Ecto neural progenitor cell (in vitro differentiated cells): ENCODE measurements around the gene ATAD3B.
"Not testable (repeated sequence)": the region's sequence is repeated elsewhere in the genome, so short reads cannot be mapped to it uniquely, and the experiment has no call there.

Experiments used
- DNase-seq: peaks from one replicate; pipeline ENCODE4 v3.0.0-alpha.2; 2018; ENCODE audit warnings: low spot score

ATAD3B gene

GRCh38 chr1:1471389-1472052 is at the start of gene ATAD3B:
Gene ATAD3B (plus strand): TSS chr1:1471765. CDS start chr1:1471885, 120 bp downstream.
- peak; percentile 96 for DNase-seq

- no peak for DNase-seq
Observed at GRCh38 chr1:1421907-1422464, 49.6 kb upstream of the ATAD3B start.

DNA sequence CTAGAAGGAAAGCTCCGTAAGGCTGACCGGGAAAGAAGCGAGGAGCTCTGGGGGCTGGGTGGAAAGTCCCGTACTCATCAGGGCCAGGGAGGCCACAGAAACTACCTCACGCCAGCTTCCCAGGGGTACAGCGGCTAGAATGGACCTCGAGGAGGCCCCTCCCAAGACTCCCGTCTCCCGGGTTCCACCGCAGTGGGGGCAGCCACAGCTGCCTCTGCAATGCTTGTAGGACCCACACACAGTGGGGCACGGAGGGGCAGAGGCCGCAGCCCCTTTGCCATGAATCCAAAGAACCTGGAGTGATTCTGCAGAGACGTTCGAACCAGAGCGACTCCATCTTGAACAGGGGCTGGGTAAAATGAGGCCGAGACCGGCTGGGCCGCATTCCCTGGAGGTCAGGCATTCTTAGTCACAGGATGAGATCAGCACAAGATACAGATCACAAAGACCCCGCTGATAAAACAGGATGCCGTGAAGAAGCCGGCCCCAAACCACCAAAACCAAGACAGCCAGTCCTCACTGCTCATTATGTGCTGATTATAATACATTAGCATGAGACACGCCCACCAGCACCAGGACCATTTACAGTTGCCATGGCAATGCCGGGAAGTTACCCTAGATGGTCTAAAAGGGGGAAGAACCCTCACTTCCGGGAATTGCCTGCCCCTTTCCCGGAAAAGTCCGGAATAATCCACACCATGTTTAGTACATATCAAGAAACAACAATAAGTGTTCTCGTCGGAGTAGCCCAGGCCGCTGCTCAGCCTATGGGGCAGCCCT is 48.9 kb upstream of the ATAD3B start:
- DNase-seq, result peak; percentile 51

GRCh38 chr1:1423245-1423597 is 48.3 kb upstream of the ATAD3B start:
- no peak for DNase-seq

DNA sequence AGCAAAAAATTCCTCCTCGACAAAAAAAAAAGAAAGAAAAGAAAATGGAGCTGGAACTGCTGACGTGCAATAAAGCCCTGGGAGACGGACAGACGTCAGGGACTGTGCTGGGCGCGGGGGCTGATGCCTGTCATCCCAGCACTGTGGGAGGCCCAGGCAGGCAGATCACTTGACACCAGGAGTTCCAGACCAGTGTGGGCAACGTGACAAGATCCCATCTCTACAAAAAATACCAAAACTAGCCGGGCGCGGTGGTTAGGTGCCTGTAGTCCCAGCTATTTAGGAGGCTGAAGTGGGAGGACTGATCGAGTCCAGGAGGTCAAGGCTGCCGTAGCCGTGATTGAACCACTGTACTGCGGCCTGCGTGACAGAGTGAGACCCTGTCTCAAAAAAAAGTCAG is 46.9 kb upstream of the ATAD3B start:
- DNase-seq, result no peak

- DNase-seq, result no peak
Observed at GRCh38 chr1:1425426-1425752, 46.2 kb upstream of the ATAD3B start.

DNA sequence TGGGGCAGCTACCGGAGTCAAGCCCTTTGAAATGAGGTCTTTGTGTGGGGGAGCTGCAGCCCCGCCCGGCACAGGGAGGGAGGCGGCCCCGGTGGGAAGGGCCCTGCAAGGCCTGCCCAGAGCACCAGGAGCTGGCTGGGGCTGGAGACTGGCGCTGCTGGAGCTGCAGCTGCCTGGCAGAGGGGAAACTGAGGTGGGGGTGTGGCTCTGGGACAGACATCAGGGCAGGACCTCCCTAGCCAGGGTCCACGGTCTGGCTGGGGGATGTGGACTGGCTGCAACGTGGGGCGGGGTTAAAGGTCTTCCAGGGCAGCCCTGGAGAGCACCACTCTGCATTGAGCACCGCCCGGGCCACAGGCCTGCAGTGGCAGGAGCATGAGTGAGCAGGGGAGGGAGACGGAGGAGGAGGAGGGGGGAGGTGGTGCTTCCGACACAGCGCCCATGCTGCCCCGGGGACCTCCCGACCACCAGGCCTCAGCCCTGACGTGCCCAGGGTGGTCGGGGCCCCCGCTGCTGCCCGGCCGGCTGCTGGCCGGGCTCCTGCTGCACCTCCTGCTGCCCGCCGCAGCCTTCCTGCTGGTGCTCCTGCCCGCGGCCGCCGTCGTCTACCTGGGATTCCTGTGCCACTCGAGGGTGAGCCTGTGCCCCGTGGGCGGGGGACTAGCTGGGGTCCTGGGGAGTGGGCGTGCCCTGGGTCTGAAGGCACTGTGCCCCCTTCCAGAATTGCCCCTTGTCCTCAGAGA is 45.6 kb upstream of the ATAD3B start:
- peak; percentile 66 for DNase-seq

GRCh38 chr1:1426496-1427105 is 45.0 kb upstream of the ATAD3B start:
- DNase-seq, result no peak

- peak; percentile 89 for DNase-seq
Observed at GRCh38 chr1:1427106-1427819, 44.3 kb upstream of the ATAD3B start.

DNA sequence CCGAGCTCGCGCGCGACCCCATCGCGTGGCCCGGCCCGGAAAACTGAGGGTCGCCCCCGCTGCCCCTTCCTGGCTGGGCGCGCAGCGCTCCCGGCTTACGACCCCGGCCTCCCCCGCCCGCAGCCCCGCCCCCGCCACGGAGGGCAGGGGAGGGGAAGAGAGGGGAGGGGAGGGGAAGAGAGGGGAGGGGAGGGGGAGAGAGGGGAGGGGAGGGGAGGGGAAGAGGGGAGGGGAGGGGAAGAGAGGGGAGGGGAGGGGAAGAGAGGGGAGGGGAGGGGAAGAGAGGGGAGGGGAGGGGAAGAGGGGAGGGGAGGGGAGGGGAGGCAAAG is 43.8 kb upstream of the ATAD3B start:
- DNase-seq, result no peak

DNA sequence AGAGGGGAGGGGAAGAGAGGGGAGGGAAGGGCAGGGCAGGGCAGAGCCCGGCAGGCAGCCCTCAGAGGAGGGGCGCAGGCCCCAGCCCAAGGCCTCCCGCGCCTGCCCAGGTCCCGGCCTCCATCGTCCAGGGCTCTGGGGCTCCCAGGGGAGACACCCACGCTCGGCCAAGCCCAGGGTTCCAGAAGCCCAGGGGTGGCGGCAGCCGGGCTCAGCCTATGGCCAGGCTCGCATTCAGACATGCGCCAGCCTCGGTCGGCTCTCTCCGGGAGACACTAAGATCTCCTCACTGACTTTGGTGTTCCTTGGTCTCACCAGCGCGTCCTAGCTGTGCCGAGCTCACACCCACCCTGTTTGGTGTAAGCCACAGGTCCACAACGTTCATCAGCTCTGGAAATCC is 43.4 kb upstream of the ATAD3B start:
- no peak for DNase-seq

- DNase-seq, result not testable (repeated sequence)
Observed at GRCh38 chr1:1428967-1429366, 42.6 kb upstream of the ATAD3B start.

GRCh38 chr1:1429671-1430073 is 41.9 kb upstream of the ATAD3B start:
- no peak for DNase-seq

GRCh38 chr1:1430114-1430982 is 41.2 kb upstream of the ATAD3B start:
- DNase-seq, result peak; percentile 82

DNA sequence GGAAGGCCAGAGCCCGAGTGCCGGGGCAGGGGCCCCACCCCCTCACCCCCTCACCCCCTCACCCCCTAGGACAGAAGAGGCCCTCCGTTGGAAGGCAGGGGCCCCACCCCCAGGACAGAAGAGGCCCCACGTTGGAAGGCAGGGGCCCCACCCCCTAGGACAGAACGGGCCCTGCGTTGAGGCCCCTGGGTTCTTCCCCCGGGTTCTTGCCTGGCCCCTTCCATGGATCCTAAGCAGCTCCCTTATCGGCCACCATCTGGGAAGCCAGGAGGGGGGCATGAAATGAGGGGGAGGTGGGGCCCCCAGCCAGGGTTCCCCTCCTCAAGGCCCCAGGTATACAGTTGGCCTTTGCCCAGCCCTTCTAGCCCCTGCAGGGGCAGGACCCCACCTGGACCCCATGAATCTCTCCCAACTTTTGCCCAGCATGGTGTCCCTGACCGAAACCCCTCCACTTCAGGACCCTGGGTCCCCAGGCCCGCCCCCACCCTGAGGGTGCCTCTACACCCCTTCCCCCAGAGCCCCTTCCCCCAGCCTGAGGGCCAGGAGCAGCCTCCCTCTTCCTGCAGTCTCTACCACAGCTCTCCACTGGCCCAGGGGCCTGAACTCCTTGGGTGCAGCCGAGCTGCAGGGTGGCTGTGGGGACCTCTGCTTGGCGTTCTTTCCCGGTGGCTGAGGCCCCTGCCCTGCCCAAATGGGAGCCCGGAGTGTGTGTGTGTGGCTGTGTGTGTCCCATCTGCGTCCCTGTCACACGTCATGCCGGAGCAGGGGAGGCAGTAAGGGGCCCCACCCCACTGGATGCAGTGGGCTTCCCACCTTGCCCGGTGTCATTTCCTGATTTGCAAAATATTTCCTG is 40.3 kb upstream of the ATAD3B start:
- no peak for DNase-seq

DNA sequence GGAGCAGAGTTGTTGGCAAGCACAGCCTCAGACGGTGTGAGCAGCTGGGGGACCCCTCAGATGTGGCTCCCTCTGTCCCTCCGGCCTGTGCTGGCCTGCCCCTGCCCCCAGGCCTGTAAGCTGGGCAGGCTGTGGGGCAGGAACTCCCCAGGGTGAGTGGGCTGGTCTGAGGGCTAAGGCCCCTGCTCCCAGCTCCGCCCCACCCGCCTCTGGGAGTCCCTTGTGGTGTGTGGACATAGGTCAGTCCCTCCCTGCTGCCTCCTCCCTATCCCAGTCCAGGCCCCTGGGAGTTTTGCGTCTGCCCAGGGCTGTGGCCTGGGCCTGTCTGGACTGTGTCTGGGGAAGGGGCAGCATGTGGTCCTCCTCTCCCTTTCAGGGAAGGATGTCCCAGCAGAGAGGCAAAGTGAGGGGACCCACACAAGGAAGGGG is 39.7 kb upstream of the ATAD3B start:
- DNase-seq, result peak; percentile 76

- DNase-seq, result peak; percentile 61
Observed at GRCh38 chr1:1432274-1432950, 39.2 kb upstream of the ATAD3B start.

DNA sequence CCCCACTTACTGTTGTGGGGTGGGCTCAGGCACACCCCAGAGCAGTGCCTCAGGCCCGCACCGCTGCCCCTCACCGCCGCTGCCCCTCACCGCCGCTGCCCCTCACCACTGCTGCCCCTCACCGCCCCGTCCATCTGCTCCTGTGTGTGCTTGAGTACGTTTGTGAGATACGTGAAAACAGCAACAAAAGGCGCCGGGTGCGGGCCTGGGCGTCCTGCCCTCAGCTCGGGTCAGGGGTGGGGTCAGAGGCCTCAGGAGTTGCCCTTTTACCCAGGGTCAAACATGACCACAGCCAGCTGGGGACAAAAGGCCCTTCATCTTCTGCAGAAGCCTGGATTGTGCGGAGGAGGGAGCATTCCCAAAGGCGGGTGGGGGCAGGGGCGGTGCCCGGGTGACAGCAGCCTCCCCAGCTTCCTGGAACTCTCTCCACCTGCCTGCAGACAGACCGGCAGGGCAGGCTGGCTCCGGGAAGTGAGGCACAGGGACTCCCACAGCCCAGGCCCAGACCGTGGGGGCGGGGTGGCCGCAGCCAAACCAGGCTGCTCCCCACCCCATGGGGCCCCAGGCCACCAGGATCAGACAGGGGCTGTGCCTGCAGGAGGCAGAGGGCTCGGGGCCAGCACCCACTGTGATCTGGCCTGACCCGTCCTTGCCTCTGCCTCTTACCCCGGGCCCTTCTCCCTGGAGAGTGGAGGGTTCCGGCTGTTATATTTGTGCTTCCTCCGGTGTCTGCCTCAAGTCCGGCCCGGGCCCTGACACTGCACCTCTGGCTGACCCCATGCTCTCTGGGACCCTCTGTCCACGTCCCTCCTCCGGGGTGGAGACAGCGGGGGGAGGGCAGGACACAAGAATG is 38.4 kb upstream of the ATAD3B start:
- peak; percentile 92 for DNase-seq
